Measurements from ENCODE around the gene ZNF335.
A peak's percentile ranks its signal among the peaks of the same experiment; 100 is the strongest.

Gene ZNF335

GRCh38 chr20:45921337-45922189 lies 50.4 kb downstream of the ZNF335 start:
- TF ChIP-seq, protein P1, sequence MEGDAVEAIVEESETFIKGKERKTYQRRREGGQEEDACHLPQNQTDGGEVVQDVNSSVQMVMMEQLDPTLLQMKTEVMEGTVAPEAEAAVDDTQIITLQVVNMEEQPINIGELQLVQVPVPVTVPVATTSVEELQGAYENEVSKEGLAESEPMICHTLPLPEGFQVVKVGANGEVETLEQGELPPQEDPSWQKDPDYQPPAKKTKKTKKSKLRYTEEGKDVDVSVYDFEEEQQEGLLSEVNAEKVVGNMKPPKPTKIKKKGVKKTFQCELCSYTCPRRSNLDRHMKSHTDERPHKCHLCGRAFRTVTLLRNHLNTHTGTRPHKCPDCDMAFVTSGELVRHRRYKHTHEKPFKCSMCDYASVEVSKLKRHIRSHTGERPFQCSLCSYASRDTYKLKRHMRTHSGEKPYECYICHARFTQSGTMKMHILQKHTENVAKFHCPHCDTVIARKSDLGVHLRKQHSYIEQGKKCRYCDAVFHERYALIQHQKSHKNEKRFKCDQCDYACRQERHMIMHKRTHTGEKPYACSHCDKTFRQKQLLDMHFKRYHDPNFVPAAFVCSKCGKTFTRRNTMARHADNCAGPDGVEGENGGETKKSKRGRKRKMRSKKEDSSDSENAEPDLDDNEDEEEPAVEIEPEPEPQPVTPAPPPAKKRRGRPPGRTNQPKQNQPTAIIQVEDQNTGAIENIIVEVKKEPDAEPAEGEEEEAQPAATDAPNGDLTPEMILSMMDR (IDR thresholded peaks at IDR 0.05; ENCODE audit: poor library complexity, severe bottlenecking), result no peak
- Histone ChIP-seq H3K27ac (ENCODE audit: poor library complexity, severe bottlenecking) (no peak overlapping the region), H3K36me3 (ENCODE audit: low read depth) (no peaks in the 10 kb centered on the region), H3K9me3 (ENCODE audit: severe bottlenecking) (no peaks in the 10 kb centered on the region), H3K27me3 (ENCODE audit: insufficient read depth, poor library complexity, severe bottlenecking) (no peaks in the 10 kb centered on the region), H3K4me1 (ENCODE audit: insufficient read depth, poor library complexity, severe bottlenecking) (no peaks in the 10 kb centered on the region), H3K4me3 (ENCODE audit: severe bottlenecking) (no peak overlapping the region)
- DNase-seq (ENCODE audit: low spot score) (no peak), ATAC-seq (ENCODE audit: low read depth) (no peak)

- Histone ChIP-seq H3K9me3 (ENCODE audit: severe bottlenecking) (no peaks in the 10 kb centered on the region), H3K27ac (ENCODE audit: poor library complexity, severe bottlenecking) (no peak overlapping the region), H3K36me3 (ENCODE audit: low read depth) (no peaks in the 10 kb centered on the region), H3K27me3 (ENCODE audit: insufficient read depth, poor library complexity, severe bottlenecking) (no peaks in the 10 kb centered on the region), H3K4me3 (ENCODE audit: severe bottlenecking) (no peak overlapping the region), H3K4me1 (ENCODE audit: insufficient read depth, poor library complexity, severe bottlenecking) (no peaks in the 10 kb centered on the region)
- TF ChIP-seq, protein P1 (IDR thresholded peaks at IDR 0.05; ENCODE audit: poor library complexity, severe bottlenecking), result no peak
- ATAC-seq (ENCODE audit: low read depth), result peak; percentile 8; the same call in 1 of the 3 replicates
- no peak for DNase-seq (ENCODE audit: low spot score)
Measured at GRCh38 chr20:45920462-45921336, 51.3 kb downstream of the ZNF335 start.

DNA sequence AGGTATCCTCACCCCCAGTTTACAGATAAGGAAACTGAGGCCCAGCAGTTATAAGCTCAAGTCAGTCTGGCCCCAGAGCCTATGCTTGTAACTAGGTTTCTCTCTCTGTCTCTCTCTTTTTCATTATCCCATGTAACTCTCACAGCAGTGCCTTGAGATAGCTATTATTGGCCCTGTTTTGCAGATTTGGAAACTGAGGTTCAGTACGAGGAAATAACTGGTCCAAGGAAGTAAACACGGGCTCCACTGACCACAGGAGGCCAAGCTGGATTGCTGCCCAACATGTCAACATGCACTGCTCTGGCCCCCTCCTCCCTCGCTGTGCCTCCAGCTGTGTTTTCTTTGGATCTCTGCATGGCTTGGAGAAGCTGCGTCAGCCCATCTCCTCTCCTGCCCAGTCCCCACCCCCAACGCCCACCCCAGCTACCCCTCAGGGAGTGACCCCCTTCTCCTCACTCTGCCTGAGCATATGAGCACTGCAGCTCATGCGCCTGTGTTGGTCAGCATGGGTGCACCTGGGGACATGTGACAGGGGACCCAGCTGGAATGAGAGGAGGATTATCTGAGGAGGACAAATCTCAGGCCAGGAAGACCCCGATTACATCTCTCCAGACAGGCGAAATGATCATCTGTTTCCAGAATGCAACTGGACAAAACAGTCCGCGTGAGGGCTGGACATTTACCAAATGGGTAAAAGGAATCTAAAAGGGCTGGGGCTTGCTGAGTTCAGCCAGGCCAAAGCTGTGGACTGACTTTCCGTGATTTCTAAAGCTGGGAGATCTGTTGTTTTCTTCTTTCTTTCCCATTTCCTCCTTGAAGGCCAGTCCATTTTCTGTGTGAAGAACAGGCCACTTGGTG lies 52.2 kb downstream of the ZNF335 start:
- Histone ChIP-seq H3K27me3 (ENCODE audit: insufficient read depth, poor library complexity, severe bottlenecking) (no peaks in the 10 kb centered on the region), H3K36me3 (ENCODE audit: low read depth) (no peaks in the 10 kb centered on the region), H3K4me3 (ENCODE audit: severe bottlenecking) (no peak overlapping the region), H3K27ac (ENCODE audit: poor library complexity, severe bottlenecking) (no peak overlapping the region), H3K4me1 (ENCODE audit: insufficient read depth, poor library complexity, severe bottlenecking) (no peaks in the 10 kb centered on the region), H3K9me3 (ENCODE audit: severe bottlenecking) (no peaks in the 10 kb centered on the region)
- DNase-seq (ENCODE audit: low spot score) (no peak), ATAC-seq (ENCODE audit: low read depth) (no peak)
- TF ChIP-seq, protein P1 (IDR thresholded peaks at IDR 0.05; ENCODE audit: poor library complexity, severe bottlenecking), result no peak

- no peaks in the 10 kb centered on the region for H3K4me1 ChIP-seq (ENCODE audit: insufficient read depth, poor library complexity, severe bottlenecking)
- H3K27me3 ChIP-seq (ENCODE audit: insufficient read depth, poor library complexity, severe bottlenecking), result no peaks in the 10 kb centered on the region
- H3K4me3 ChIP-seq (ENCODE audit: severe bottlenecking), result no peak overlapping the region
- H3K9me3 ChIP-seq (ENCODE audit: severe bottlenecking), result no peaks in the 10 kb centered on the region
- no peak for ATAC-seq (ENCODE audit: low read depth)
- no peaks in the 10 kb centered on the region for H3K36me3 ChIP-seq (ENCODE audit: low read depth)
- DNase-seq (ENCODE audit: low spot score), result no peak
- TF ChIP-seq, protein P1 (IDR thresholded peaks at IDR 0.05; ENCODE audit: poor library complexity, severe bottlenecking), result no peak
- no peak overlapping the region for H3K27ac ChIP-seq (ENCODE audit: poor library complexity, severe bottlenecking)
Measured at GRCh38 chr20:45918779-45919537, 53.0 kb downstream of the ZNF335 start.

All from RWPE2 (cell line).